GM11168 (cell line): ENCODE measurements around the gene VWA1.

ENCODE experiments used
- in situ Hi-C: fragments of 300-500 bp; cut with MboI; formaldehyde crosslinking; loops from one replicate; pipeline ENCODE4 v1.12.0; 2022; ENCODE audit warnings: low sequenced_read_pairs; ENCODE audit not compliant: unreplicated experiment

VWA1 gene, protein sequence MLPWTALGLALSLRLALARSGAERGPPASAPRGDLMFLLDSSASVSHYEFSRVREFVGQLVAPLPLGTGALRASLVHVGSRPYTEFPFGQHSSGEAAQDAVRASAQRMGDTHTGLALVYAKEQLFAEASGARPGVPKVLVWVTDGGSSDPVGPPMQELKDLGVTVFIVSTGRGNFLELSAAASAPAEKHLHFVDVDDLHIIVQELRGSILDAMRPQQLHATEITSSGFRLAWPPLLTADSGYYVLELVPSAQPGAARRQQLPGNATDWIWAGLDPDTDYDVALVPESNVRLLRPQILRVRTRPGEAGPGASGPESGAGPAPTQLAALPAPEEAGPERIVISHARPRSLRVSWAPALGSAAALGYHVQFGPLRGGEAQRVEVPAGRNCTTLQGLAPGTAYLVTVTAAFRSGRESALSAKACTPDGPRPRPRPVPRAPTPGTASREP

DNA sequence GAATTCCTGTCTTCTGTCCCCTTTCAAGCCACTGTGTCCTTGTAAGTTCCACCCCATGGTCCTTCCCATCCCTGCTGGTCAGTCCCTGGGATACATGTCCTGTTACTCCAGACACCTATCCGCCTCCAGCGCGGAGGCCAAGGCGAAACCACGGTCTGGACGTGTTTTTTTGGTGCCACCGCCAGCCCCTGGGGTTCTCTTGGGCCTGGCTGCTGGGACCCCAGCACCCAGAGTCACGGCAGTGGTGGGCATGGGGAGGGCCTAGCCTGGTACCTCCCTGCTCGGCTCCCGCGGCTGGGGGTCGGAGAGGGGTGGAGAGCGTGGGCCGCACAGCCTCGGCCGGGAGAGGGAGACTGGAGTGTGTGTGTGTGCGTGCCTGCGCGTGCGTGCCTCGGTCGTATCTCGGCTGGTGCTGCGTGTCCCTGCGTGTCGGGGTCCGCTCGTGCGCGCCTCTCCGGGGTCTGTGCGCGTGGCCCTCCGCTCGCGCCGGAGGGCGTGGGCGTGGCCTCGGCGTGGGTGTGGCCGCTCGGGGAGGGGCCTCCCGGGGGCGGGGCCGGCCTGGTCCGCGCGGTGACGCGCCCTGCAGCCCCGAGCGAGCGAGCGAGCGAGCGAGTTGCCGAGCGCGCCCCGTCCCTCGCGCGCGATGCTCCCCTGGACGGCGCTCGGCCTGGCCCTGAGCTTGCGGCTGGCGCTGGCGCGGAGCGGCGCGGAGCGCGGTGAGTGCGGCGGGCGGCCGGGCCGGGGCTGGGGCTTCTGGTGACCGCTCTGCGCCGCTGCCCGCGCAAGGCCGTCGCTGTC, at the start of gene VWA1:
Gene VWA1 (plus strand): TSS at position 585 of the 798 bp plus-strand sequence. CDS start 59 bp downstream, at position 644.
- in situ Hi-C loops: no loop called here

- in situ Hi-C loops: no loop called here
These were observed 49.6 kb upstream of the VWA1 start for GRCh38 chr1:1385931-1386330.

GRCh38 chr1:1387098-1388077, 48.1 kb upstream of the VWA1 start:
- in situ Hi-C loops: no loop called here

- in situ Hi-C loops: no loop called here
These were observed 47.4 kb upstream of the VWA1 start for GRCh38 chr1:1388078-1388472.

- in situ Hi-C loops: no loop called here
These were observed 44.8 kb upstream of the VWA1 start for GRCh38 chr1:1390675-1391074.

GRCh38 chr1:1391225-1391624, 44.3 kb upstream of the VWA1 start:
- in situ Hi-C loops: no loop called here

DNA sequence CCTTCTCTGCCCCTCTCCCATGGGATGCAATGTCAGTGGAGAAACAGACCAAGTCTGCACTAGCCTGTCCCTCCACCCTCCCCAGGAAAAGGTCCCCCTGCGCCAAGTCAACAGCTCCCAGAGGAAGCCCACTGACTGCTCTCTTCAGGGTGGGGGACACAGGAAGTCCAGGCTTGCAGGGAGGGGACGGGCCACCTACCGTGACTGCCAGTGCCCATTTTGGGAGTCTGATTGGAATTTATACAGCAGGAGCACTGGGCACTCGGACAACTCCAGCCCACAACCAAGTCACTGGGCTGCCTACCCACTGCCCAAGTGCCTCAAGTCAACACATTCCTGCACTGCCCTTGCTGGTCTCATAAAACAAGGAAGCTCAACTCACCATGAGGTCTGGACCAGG, 42.5 kb upstream of the VWA1 start:
- in situ Hi-C loops: no loop called here

- in situ Hi-C loops: no loop called here
These were observed 42.1 kb upstream of the VWA1 start for GRCh38 chr1:1393428-1393827.

DNA sequence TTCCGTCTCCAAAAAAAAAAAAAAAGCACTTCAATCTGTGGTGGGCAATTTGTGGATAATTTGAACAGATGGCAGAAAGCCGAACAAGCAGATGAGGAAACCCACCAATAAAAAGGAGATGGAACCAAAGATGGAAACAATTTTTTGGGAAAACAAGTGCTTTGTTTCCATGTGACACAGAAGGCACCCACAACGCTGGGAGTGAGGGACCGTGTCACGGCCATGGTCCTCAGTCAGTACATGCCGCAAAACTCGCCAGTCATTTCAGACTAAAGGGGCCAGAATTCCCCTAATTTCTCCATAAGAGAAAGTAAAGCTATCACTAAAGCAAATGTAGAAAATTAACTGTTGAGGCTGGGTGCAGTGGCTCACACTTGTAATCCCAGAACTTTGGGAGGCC, 41.4 kb upstream of the VWA1 start:
- in situ Hi-C loops: no loop called here

DNA sequence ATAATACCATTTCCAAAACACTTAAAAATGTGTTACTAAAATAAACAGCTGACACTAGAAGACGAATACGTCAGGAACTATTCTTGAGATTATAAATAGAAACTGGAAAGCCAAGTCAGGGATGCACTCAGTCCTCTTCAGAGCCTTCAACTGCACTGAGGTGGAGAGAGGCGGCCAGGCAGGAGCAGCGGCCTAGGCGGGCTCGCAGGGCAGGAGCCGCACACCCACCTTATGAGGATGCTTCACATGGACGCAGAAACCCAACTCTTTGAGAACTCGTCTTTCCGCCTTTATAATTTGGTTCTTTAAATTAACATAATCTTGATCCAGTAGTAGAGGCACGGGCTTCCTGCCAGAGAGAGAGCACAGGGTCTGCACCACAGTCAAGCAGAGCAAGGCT, 40.3 kb upstream of the VWA1 start:
- in situ Hi-C loops: no loop called here

DNA sequence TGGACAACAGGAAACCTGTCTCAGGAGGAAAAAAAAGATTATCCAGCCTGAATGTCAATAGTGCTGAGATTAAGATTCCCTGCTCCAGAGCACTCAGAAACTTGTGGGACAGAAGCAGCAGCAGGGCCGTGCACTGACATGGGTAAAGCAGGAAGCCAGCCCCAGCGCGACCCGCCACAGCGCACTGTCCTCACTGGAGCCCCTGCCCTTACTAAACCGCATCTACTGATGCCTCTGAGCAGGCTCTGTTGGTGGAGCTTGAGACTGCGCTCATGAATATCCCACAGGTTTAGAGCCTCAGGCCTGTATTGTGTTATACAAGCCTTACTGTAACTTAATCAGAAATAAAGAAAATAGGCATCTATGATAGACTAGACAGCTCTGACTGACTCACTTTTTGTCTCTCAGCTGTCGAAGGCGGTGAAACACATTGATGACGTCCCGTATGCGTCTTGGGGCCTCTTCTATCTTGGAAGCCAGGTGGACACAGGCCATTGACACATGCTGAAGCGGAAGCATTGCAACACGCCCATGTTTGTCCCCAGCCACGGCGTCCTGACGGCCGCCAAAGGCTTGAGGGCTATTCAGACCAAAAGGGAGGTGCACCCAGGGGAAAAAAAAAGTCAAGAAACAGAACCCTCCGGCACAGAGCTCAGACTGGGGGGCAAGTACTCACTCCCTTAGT, 37.5 kb upstream of the VWA1 start:
- in situ Hi-C loops: no loop called here

DNA sequence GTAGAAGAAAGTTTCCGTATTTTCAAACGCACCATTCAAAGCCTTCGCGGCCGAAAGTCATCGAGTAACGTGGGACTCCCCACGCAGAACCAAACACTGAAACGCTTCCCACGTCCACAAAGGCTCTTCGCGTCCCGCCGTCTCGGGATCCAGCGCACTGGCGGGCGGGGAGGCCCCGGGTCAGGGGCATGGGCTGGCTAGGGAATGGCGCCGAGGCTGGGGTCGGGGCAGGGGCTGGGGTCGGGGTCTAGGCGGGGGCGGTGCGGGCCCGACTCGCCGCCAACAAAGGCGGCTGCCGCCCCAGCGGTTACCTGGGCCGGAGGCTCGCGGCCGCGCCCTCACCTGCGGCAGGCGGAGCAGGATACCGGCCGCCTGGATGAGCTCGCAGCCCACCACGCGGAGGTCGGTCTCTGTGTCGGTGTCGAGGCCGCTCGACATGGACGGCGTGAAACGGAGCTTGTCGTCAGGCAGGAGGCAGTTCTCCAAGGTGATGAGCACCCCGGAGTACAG, 36.8 kb upstream of the VWA1 start:
- in situ Hi-C loops: no loop called here

DNA sequence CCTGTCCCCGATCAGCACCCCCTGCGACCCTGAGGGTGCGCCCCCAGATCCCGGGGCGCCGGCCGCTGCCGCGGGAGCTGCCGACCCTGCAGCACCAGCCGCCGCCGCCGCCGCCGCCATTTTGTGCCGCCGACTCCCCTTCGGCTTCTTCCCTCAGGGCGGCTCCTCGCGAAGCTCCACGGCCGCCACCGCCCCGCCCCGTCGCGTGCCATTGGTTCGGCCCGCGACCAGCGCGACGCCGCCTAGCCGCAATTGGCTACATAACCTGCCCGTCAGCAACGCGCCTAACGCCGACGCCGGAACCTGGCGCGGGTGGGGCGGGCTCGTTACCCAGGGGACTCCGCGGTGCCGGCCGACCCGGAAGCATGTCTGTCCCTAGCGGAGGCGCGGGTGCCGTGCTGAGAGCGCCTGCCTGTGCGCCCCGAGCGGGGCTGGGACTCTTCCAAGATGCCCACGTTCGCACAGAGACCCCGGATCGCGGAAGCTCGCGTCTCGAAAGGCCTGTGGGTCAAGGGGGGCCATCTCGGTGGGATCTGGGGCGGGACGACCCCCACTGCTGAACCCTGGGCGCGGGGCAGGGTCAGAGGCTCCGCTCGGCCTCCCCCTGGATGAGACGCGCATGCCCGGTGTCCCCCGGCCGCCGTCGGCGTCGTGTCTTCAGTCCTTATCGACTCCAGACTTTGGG, 36.2 kb upstream of the VWA1 start, which contains the start of gene CCNL2:
Gene CCNL2 (minus strand): TSS at position 149 of the 685 bp plus-strand sequence. CDS start 29 bp downstream, at position 120.
- in situ Hi-C loops: no loop called here

DNA sequence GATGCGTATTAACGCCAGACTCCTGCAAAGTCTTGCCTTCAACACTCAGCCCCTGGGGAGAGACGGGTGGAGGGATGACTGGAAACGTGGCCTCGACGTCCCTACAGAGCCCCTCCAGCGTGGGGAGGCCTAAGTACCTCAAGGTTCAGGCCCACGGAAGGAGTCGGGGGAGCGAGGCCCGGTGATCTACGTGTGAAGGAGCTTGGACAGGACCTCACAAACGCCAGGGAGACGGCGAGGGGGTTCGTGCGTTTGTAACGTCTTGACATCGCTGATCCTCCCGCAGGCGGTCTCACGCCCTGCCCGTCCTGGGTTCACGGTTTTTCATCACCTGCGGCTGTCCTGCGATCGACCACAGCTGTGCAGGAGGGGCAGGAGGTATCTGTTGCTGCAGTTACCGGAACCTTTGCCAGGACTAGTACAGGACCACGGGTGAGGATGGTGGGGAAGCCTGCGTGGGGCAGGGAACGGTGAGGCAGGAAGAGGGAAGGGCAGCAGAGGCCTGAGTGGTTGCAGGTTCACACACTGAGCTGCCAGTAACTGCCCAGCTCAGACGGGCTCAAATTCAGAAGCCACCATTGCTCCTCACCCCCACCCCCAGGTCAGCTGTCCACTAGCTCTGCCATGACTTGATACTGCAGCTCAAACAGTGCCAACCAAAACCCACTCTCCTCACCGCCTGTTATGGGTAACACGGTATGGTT, 35.5 kb upstream of the VWA1 start:
- in situ Hi-C loops: no loop called here

DNA sequence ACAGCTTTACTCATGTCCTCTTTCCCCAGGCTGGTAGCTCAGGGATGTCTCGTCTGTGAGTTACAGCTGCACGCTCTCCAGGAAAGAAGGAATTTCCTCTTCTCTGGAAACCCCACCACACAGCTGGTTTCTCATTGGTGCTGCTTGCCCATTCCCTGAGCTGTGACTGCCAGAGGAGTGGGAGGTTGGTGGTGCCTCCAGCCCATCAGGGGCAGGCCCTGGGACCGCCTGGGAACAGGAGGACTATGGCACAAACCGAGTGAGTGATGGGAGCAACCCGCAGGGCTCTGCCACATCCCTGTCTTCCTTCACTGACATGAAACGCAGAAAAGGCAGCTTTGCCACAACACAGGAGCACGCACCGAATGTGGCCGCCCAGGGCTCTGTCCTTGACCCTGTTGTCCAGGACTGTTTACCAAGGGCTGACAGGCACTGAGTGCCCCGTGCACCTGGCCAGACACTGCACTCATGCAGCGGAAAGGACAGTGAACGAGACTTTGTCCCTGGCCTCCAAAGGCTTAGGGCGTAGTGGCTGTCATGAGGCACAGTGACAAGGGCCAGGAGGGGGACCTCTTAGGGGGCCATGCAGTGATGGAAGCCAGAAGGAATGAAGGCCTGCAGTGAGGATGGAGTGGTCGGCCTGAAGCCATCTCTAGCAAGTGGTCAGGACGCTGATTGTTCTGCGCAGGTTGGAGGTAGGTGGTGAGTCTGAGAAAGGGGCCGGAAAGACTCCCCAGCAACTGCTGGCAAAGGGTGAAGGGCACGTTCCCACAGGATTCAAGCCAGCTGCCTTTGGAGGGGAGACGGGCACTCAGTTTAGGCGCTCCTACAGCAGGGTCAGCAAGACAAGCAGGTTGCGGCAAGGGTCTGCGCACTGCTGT, 34.7 kb upstream of the VWA1 start:
- in situ Hi-C loops: no loop called here

GRCh38 chr1:1401457-1402010, 34.0 kb upstream of the VWA1 start:
- in situ Hi-C loops: no loop called here
